ENCODE data around the gene AGBL1.
A peak's percentile ranks its signal among the peaks of the same experiment; 100 is the strongest.

Gene AGBL1

DNA sequence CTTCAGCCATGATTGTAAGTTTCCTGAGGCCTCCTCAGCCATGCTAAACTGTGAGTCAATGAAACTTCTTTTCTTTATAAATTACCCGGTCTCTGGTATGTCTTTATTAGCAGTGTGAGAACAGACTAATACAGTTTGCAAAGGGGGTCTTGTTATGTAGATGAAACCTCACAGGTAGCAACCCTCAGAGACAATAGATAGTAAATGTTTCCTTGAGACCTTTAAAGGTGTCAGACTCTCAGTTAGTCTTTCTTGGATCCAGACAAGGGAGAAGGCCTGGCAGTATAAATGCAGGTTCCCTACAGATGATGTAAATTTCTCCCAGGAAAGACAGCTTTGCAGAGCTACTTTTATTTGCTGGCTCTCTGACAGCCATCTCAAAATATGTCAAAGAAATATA lies 510.8 kb downstream of the AGBL1 start:
- no peak for DNase-seq (ENCODE audit: low read depth in 2 of 2)

- DNase-seq (ENCODE audit: low read depth in 2 of 2), result no peak
These were observed 511.5 kb downstream of the AGBL1 start for GRCh38 chr15:86591158-86591557.

- DNase-seq (ENCODE audit: low read depth in 2 of 2), result no peak
These were observed 512.5 kb downstream of the AGBL1 start for GRCh38 chr15:86591994-86592735.

- no peak for DNase-seq (ENCODE audit: low read depth in 2 of 2)
These were observed 516.1 kb downstream of the AGBL1 start for GRCh38 chr15:86595741-86596140.

DNA sequence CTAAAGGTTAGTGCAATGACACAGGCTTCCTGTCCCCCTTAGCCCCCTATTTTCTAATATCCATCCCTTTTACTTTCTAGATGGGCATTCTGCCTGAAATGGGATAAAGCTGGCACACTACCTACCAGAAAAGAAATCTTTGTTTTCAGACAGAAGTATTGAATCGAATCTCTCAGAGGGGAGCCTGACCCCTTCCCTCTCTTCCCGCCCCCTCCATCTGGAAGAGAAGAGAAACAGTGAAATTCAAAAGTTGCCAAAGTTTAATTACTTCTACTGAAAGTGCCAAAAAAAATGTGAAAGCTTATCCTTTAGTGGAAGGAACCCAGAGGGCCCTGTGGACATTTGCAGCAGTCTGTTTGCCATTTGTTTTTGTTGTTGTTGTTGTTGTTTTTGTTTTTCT lies 523.8 kb downstream of the AGBL1 start:
- DNase-seq (ENCODE audit: low read depth in 2 of 2), result no peak

DNA sequence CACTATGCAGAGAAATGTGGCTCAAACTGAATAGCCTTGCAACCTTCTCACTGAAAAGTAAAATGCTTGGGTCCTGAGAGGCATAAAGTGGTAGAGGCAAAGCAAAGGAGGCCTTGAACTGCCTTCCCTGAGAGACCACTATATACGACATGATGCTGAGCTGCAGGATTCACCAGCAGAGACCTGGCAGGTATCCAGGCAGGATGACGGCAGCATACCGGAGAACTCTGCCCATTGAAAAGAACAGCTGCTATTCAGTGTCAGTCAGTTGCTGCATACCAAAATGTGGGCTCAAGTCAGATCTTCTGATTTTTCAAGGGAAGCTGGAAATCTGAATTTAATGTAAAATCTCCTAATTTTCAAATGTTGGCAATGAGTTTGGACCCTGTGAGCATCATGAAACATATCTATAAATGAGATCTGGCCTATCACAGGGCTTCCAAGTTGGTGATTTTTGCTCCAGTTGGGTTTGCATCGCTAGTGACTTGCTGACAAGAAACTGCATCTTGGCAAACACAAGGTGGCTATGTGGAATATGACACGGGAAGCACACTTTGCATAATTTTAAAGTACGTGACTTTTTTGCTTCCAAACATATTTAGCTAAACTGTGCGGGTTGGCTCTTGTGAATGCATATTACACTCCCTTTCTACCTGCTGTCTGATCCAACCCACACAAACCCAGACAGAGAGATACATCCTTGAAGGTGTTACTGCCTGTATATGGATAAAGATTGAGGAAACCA lies 529.0 kb downstream of the AGBL1 start:
- DNase-seq (ENCODE audit: low read depth in 2 of 2), result no peak

DNA sequence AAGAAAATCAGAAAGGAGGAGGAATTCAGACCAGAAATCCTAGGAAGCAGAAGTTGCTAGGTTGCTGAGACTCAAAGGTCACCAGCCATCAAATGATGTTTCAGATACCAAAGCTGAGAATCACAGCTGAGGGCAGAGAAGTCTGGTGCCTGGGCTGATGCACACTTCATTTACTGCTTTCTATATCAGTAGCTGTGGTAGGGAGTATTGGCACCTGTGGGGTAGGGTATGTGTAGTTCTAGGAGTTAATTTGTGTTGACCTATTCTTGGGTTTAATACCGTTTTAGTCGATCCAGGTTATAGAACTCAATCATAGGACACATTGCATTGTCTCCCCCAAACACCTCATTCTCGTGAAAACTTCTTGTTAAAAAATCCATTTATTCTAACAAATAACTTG lies 529.6 kb downstream of the AGBL1 start:
- no peak for DNase-seq (ENCODE audit: low read depth in 2 of 2)

DNA sequence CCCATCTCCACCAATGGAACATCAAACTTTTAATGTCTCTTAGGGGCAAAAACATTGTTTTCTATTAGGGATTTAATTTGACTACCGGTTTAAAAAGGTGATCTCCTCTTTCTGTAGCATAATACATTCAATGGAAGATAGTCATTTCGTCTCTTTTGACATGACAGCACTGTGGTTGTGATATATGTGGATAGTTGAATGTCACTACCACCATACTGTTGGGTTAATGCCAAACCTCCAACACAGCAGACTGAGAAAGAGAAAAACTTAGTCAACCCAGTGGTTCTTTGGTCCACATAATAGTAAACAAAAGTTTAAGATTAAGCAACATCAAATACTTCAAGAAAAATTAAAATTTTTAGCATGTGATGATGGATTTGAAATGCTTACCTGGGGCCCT lies 530.4 kb downstream of the AGBL1 start:
- no peak for DNase-seq (ENCODE audit: low read depth in 2 of 2)

GRCh38 chr15:86611417-86612040 lies 531.9 kb downstream of the AGBL1 start:
- no peak for DNase-seq (ENCODE audit: low read depth in 2 of 2)

DNA sequence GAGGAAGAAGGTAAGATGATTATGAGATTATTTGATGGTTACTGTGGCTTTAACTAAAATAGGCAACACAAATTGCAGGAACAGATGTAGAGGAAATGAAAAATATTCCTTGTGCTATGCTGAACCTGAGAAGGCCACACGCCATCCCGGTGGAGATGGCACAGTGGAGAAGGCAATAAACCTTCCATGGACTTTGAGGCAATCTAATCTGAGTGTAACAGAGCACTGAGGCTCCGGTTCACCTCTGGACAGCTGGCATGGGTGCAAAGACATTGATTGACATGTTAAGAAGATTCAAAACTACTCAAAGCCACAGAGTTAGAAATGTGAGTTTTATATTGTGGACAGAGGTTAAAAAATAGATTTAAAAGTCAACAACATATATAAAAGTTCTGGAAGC lies 535.7 kb downstream of the AGBL1 start:
- no peak for DNase-seq (ENCODE audit: low read depth in 2 of 2)

DNA sequence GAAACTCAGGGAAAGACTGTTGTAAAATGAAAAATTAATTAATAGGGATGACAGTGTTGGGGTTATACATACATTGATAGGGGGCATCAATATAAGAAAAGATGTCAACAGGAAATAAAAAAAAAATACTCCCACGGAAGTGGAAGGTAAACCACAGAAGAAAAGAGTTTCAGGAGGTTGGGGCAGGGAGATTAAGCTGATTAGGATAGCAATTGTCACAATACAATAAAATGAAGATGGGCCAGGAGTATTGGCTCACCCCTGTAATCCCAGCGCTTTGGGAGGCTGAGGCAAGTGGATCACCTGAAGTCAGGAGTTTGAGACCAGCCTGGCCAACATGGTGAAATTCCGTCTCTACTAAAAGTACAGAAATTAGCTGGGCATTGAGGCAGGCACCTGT lies 536.1 kb downstream of the AGBL1 start:
- DNase-seq (ENCODE audit: low read depth in 2 of 2), result no peak

DNA sequence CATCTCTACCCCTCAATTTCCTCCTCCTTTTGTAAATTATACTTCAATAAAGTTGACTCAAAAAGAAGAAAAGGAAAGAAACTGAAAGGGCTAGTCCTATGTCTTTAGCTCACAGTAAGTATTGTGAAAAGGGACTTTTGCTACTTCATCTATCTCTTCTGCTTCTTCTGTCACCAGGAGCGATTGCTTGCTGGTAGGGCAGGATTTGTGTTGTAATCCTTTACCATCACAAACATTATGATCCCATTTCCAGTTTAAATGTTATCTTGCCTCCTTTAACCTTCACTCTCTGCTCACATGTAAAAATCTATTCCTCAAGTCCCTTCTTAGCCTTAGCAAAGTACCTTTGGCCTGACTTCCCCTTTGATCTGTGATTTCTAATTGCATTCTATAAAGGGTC lies 537.1 kb downstream of the AGBL1 start:
- no peak for DNase-seq (ENCODE audit: low read depth in 2 of 2)

GRCh38 chr15:86620157-86620556 lies 540.5 kb downstream of the AGBL1 start:
- no peak for DNase-seq (ENCODE audit: low read depth in 2 of 2)

- no peak for DNase-seq (ENCODE audit: low read depth in 2 of 2)
These were observed 541.1 kb downstream of the AGBL1 start for GRCh38 chr15:86620641-86621349.

DNA sequence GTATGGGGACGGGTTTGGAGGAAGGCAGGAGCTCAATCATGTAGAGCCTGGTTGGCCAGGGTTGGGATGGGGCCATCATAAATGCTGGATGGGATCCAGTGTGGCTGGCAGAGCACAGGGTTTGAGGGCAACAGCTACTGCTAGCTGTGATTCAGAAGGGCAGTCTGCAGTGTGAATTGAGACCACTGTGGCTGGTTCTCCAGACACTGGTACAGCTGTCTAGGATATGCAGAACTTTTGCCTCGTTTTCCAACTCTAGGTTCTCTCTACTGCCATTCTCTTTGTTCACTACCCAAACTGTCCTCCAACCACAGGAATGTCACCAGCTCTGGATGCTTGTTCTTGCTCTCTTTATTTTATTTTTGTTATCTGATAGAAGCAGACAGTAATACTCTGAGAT lies 543.6 kb downstream of the AGBL1 start:
- DNase-seq (ENCODE audit: low read depth in 2 of 2), result no peak

GRCh38 chr15:86624261-86625036 lies 544.8 kb downstream of the AGBL1 start:
- DNase-seq (ENCODE audit: low read depth in 2 of 2), result peak; percentile 35 to 52

DNA sequence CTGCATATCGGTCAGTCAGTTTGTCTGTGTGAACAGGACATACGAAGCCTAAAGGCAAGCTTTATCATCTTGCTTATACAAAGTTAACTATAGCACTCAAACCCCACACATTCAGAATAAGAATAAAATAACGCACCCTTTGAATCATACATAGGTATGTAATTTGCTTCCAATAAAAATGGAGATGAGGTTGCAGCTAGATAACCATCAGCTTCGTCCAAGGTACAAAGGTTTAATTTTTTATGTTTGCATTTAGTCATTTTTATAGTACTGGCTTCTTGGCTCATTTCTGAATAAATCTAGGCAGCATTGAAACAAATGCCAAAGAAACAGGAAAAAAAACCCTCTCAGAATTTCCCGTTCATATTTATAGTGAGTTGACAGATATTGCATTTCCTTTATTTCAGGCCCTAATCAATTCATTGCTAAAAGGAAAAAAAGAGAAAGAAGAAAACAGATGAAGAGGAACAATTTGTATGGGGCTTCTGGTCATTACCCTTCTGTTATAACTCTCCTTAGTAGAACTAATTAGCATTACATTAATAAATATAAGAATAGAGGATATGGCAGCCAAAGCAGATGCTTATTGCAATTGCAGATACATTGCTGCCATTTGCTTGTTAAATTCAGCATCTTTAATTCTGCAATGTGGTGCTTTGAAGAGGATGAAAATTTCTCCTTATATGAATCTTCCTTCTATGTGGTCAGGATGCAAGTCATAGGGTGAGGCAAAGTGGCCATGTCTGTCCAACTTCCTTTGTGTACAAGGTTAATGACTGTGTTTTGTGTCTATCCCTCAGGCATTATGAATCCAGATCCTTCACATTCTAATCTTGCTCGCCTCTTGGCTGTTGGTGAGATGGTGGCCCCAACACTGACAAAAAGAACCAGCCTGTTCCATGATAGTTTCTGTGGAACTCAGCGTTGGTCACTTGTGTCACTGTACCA lies 550.0 kb downstream of the AGBL1 start:
- DNase-seq (ENCODE audit: low read depth in 2 of 2), result no peak

DNA sequence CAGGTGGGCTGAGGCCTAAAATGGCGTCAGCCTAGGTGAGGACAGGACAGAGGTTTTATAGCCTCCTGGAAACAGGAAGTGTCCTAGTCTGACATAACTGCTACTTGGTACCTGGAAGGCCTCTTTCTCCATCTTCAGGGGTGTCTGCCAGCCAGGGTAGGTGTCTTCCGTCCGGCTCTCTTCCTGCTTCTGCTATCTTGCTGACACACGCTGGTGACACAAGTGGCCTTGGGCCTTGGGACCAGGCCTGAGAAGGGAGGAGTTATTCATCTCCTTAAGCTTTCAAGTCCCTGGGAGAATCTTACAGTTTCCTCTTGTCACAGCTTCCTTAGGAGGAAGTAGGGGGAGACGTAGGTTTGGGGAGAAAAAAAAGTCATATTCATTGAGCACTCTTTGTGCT lies 551.3 kb downstream of the AGBL1 start:
- no peak for DNase-seq (ENCODE audit: low read depth in 2 of 2)

GRCh38 chr15:86634146-86634545 lies 554.5 kb downstream of the AGBL1 start:
- no peak for DNase-seq (ENCODE audit: low read depth in 2 of 2)

- DNase-seq (ENCODE audit: low read depth in 2 of 2), result no peak
These were observed 555.4 kb downstream of the AGBL1 start for GRCh38 chr15:86634992-86635638.
